ENCODE data around the gene C11orf91. TPM values are rescaled to one million over a fixed set of nuclear protein-coding genes. Genes with fewer than 3 reads are reported as not detected.

C11orf91 gene
- total and polyA plus RNA-seq, 12 donors = 0.17 to 3.0 TPM; not detected in 10

GRCh38 chr11:33741806-33742205 is 41.2 kb upstream of the C11orf91 start:
- no peak for ATAC-seq

DNA sequence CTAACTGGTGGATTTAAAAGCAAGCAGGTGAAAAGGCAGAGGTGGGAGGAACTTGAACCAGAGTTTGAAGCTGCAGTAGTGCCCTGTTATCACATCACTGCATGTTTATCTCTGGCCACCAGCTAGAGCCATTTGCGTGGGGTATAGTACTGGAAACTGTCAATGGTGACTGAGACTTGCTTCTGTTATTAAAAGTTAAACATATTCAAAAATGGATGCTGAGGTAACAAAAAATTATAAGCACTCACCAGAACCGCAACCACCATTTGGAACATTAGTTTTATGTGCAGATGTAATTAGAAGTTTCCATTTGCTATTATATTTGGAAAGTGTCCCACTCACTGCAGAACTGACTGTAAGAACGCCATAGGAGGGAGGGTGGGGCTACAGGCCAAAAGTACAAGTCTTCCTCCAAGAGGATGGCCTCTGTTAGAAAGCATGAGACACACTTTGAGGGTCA is 36.8 kb upstream of the C11orf91 start:
- DNase-seq = no peak
- no peaks in the 10 kb centered on the region for H3K27me3 ChIP-seq
- H3K36me3 ChIP-seq = peaks cover 0 to 26% (median 0%) of the 10 kb centered on the region in 9 donors
- ATAC-seq = peak in 1 of 8 donors; percentile 1
- intact Hi-C loops (cut with DNase I) = loop anchor here in 6 of 10 donors (2.0 to 10.0 kb wide), 7 partner anchors 21 to 483 kb away; partner anchors contain the start of genes C11orf91 (in 3 of the 6) and HIPK3 (in 1 of the 6)
- H3K9me3 ChIP-seq = no peaks in the 10 kb centered on the region
- 48 to 56% methylated on average over 3 of the region's 3 CpGs for WGBS, 2 donors
- H3K27ac ChIP-seq = peak overlapping the region in 9 of 10 donors; percentile 94 to 100 (median 95)
- peaks cover 5 to 44% (median 34%) of the 10 kb centered on the region in 9 donors for H3K4me1 ChIP-seq
- no peak overlapping the region for H3K4me3 ChIP-seq
- TF ChIP-seq, protein P1, sequence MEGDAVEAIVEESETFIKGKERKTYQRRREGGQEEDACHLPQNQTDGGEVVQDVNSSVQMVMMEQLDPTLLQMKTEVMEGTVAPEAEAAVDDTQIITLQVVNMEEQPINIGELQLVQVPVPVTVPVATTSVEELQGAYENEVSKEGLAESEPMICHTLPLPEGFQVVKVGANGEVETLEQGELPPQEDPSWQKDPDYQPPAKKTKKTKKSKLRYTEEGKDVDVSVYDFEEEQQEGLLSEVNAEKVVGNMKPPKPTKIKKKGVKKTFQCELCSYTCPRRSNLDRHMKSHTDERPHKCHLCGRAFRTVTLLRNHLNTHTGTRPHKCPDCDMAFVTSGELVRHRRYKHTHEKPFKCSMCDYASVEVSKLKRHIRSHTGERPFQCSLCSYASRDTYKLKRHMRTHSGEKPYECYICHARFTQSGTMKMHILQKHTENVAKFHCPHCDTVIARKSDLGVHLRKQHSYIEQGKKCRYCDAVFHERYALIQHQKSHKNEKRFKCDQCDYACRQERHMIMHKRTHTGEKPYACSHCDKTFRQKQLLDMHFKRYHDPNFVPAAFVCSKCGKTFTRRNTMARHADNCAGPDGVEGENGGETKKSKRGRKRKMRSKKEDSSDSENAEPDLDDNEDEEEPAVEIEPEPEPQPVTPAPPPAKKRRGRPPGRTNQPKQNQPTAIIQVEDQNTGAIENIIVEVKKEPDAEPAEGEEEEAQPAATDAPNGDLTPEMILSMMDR (IDR thresholded peaks at IDR 0.05) = no peak

More at GRCh38 chr11:33741806-33742205, 41.2 kb upstream of the C11orf91 start:
- WGBS, 2 donors = 88 to 89% methylated on average over 7 of the region's 7 CpGs
- DNase-seq = no peak
- Histone ChIP-seq H3K4me3 (no peak overlapping the region), H3K27me3 (no peaks in the 10 kb centered on the region), H3K27ac (no peak overlapping the region), H3K9me3 (no peaks in the 10 kb centered on the region), H3K36me3 (peaks cover 0 to 55% (median 4%) of the 10 kb centered on the region in 9 donors), H3K4me1 (peaks cover 0 to 43% (median 15%) of the 10 kb centered on the region in 9 donors)
- intact Hi-C loops (cut with DNase I) = loop anchor here in 7 of 10 donors (2.0 to 10.0 kb wide), 9 partner anchors 50 to 380 kb away; no protein-coding TSS in a partner anchor
- TF ChIP-seq, protein P1 (IDR thresholded peaks at IDR 0.05) = no peak

DNA sequence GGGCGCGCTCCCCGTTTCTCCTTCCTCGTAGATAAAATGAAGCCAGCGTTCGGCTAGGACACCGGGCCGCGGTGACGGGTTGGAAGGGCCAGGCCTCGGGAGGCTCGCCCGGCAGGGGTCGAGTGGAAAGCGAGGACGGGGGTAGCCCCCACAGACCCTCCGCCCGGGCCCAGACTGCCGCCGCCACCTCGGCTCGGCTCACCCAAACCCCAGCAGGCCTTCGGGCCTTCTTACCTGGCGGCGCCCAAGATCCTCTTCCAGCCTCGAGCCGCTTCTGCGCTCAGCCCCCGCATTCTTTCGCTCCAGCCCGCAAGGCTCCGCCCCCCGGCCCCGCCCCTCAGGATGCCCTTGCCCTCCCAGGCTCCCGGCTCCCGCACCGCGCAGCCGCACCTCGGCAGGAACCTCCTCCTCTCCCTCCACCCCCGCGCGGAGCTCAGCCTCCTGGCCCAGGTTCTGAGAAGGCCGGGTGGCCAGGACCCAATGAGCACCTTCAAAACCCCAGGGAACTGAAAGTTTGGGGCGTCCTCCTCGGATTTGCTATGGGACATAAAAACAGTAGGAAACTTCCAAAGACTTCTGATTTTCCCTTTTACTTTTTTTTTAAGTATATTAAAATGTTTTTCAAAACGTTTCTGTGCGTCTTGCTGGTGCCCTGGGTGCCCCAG is 35.7 kb upstream of the C11orf91 start, which contains the start of gene CD59:
Gene CD59, minus strand, starts transcription at position 276 of the 665 bp plus-strand sequence. CDS start 13,978 bp downstream, outside the sequence.
- DNase-seq (peak; percentile 98), ATAC-seq (peak; percentile 96 to 97 (median 96))
- Histone ChIP-seq H3K27ac (peak within 1 kb of the TSS; percentile 94 to 100 (median 96)), H3K27me3 (no peaks in the 10 kb centered on the region), H3K36me3 (peaks cover 0 to 28% (median 0%) of the 10 kb centered on the region in 9 donors), H3K4me1 (peaks cover 9 to 52% (median 45%) of the 10 kb centered on the region in 9 donors), H3K4me3 (peak within 1 kb of the TSS; percentile 66 to 100 (median 84)), H3K9me3 (no peaks in the 10 kb centered on the region)
- WGBS, 2 donors = 0 to 1% methylated on average over 40 to 48 of the region's 48 CpGs
- TF ChIP-seq, protein P1 (IDR thresholded peaks at IDR 0.05) = no peak
- intact Hi-C loops (cut with DNase I) = loop anchor here in 6 of 10 donors (2.0 to 10.0 kb wide), 7 partner anchors 19 to 481 kb away; partner anchors contain the start of genes C11orf91 (in 3 of the 6) and HIPK3 (in 1 of the 6)

Measured in heart right ventricle (tissue), 16 donors.